GM10248 (cell line): ENCODE measurements around the gene SLAMF1.

ENCODE experiments used
- CTCF ChIA-PET: fragments of 300-600 bp; sonication (Branson Sonifier 250); formaldehyde crosslinking; extraction: SDS; loops from one replicate; lab custom pipeline; 2021; ENCODE audit warnings: antibody characterized with exemption; lab: Yijun Ruan, JAX
- POLR2A ChIA-PET: fragments of 350-650 bp; sonication (Branson Sonifier 250); formaldehyde crosslinking; extraction: SDS; loops from one replicate; lab custom pipeline; 2020; ENCODE audit warnings: antibody characterized with exemption; lab: Yijun Ruan, JAX
- DNase-seq: peaks from one replicate; pipeline ENCODE4 v3.0.0; 2012; ENCODE audit errors: extremely low spot score
- TF ChIP-seq, protein P1 (sequence below): IDR thresholded peaks from 2 replicates; pipeline ENCODE4 v1.5.1; 2012; ENCODE audit warnings: mild to moderate bottlenecking, low read depth; ENCODE audit errors: extremely low read depth, missing control alignments, control extremely low read depth

Gene SLAMF1

GRCh38 chr1:160636076-160636475 lies 10.8 kb downstream of the SLAMF1 start:
- TF ChIP-seq, protein P1, sequence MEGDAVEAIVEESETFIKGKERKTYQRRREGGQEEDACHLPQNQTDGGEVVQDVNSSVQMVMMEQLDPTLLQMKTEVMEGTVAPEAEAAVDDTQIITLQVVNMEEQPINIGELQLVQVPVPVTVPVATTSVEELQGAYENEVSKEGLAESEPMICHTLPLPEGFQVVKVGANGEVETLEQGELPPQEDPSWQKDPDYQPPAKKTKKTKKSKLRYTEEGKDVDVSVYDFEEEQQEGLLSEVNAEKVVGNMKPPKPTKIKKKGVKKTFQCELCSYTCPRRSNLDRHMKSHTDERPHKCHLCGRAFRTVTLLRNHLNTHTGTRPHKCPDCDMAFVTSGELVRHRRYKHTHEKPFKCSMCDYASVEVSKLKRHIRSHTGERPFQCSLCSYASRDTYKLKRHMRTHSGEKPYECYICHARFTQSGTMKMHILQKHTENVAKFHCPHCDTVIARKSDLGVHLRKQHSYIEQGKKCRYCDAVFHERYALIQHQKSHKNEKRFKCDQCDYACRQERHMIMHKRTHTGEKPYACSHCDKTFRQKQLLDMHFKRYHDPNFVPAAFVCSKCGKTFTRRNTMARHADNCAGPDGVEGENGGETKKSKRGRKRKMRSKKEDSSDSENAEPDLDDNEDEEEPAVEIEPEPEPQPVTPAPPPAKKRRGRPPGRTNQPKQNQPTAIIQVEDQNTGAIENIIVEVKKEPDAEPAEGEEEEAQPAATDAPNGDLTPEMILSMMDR, result no peak
- POLR2A ChIA-PET, result interaction anchor here (0.6 to 1.0 kb wide), 5 partner anchors 10 to 293 kb away, joined by 3 to 6 read pairs (median 4); partner anchors contain the start of gene NCSTN
- DNase-seq, result no peak
- CTCF ChIA-PET, result no interaction called here

GRCh38 chr1:160634543-160635491 lies 12.0 kb downstream of the SLAMF1 start:
- POLR2A ChIA-PET, result interaction anchor here (0.6 to 1.0 kb wide), 3 partner anchors 10 to 28 kb away, joined by 3 to 6 read pairs (median 5); no protein-coding TSS in a partner anchor
- CTCF ChIA-PET, result no interaction called here
- TF ChIP-seq, protein P1, result no peak

DNA sequence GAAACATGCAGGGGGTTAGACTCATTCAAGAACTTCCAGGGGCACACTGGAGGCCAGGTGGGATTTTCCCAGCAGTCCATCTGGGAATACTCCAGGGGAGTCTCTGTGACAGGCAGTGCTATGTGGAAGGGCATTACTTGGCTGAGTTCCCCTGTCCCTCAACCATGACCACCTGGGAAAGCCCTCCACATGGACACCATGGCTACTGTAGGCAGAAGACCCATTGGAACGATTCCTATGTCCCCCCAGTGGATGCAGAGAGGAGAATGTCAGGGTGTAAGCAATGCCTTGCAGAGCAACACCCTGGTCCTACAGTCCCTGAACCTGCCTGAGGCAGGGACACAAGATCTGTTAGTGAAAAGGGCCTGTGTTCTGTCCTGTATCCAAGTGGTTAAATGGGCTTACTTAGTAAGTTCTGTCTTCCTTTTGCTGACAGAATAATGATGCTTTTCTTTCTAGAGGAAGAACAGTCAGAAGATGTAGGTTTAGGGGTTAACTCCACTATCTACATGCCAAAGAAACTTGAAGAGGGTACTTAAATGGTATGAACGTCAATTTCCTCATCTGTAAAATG lies 13.4 kb downstream of the SLAMF1 start:
- TF ChIP-seq, protein P1, result no peak
- ChIA-PET CTCF (interaction anchor here (1.5 to 2.0 kb wide), 2 partner anchors 39 to 42 kb away, joined by 4 to 5 read pairs; no protein-coding TSS in a partner anchor), POLR2A (no interaction called here)
- no peak for DNase-seq

More at GRCh38 chr1:160634543-160635491, 12.0 kb downstream of the SLAMF1 start:
- no peak for DNase-seq

DNA sequence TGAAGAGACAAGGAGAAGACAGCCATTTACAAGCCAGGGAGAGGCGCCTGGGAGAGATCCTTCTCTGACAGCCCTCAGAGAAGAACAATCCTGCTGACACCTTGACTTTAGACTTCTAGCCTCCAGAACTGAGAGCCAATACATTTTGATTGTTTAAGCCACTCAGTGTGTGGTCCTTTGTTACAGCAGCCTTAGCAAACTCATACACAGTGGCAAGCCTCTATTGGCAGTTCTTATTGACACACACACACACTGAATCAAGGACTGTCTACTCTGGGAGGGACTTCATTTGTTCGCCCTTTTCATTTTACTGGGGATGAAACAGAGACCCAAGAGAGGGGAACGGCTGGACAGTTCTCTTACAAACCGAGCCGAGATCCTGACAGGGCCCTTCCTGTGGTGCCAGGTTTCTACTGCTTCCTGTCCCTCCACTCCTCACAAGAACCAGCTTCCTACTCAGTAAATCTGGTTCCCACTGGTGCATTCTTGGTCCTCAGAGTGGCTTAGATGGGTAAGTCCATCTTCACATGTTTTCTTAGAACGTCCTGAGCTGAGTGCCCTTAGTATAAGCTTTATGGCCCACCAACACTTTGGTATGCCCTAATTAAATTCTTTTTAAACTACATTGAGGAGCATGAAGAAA lies 14.7 kb downstream of the SLAMF1 start:
- POLR2A ChIA-PET, result no interaction called here
- DNase-seq, result no peak
- TF ChIP-seq, protein P1, result no peak
- CTCF ChIA-PET, result interaction anchor here (1.4 to 2.0 kb wide), 4 partner anchors 8 to 49 kb away, joined by 3 to 8 read pairs (median 4); no protein-coding TSS in a partner anchor

- CTCF ChIA-PET, result interaction anchor here (1.1 to 3.8 kb wide), 5 partner anchors 9 to 45 kb away, joined by 3 to 22 read pairs (median 5); partner anchors contain the start of gene SLAMF1
- TF ChIP-seq, protein P1, result no peak
- POLR2A ChIA-PET, result interaction anchor here (1.0 kb wide), 1 partner anchor 10 kb away, joined by 7 read pairs; no protein-coding TSS in a partner anchor
- no peak for DNase-seq
These were observed 16.1 kb downstream of the SLAMF1 start for GRCh38 chr1:160630523-160631451.
